ENCODE data around the gene SLC51B. TPM values are rescaled to one million over a fixed set of nuclear protein-coding genes. Genes with fewer than 3 reads are reported as not detected.
"Not testable (repeated sequence)": the region's sequence is repeated elsewhere in the genome, so short reads cannot be mapped to it uniquely, and the experiment has no call there.

The SLC51B gene
- total RNA-seq, 1 experiment from 2014 or later, result 0.64 TPM

GRCh38 chr15:65099336-65099735, 54.1 kb downstream of the SLC51B start:
- DNase-seq (ENCODE audit: low spot score), result no peak

GRCh38 chr15:65099801-65100200, 54.6 kb downstream of the SLC51B start:
- DNase-seq (ENCODE audit: low spot score), result not testable (repeated sequence)

GRCh38 chr15:65100442-65100841, 55.3 kb downstream of the SLC51B start:
- DNase-seq (ENCODE audit: low spot score), result peak; percentile 60

GRCh38 chr15:65101411-65101890, 56.3 kb downstream of the SLC51B start:
- peak; percentile 90 for DNase-seq (ENCODE audit: low spot score)

- DNase-seq (ENCODE audit: low spot score), result no peak
Measured at GRCh38 chr15:65101891-65102708, 56.9 kb downstream of the SLC51B start.

GRCh38 chr15:65102912-65103311, 57.7 kb downstream of the SLC51B start:
- no peak for DNase-seq (ENCODE audit: low spot score)

Other genes starting within 250 kb of the SLC51B start
- gene PIF1, start 219.7 kb upstream of the SLC51B start, total RNA-seq (2014; rRNA removed; shearing (Covaris generic)), result 66.2 and 77.4 TPM in 2 replicates
- gene PLEKHO2, start 203.5 kb upstream of the SLC51B start, total RNA-seq (2014; rRNA removed; shearing (Covaris generic)), result 6.4 and 8.1 TPM in 2 replicates
- 0.60 and 0.71 TPM in 2 replicates for gene ANKDD1A, start 133.5 kb upstream of the SLC51B start, total RNA-seq (2014; rRNA removed; shearing (Covaris generic))
- 91.2 and 101 TPM in 2 replicates for gene SPG21, start 55.5 kb upstream of the SLC51B start, total RNA-seq (2014; rRNA removed; shearing (Covaris generic))
- 17.1 and 23.1 TPM in 2 replicates for gene MTFMT, start 15.7 kb upstream of the SLC51B start, total RNA-seq (2014; rRNA removed; shearing (Covaris generic))
- not detected in 2 replicates for gene RASL12, start 22.6 kb downstream of the SLC51B start, total RNA-seq (2014; rRNA removed; shearing (Covaris generic))
- not detected in 2 replicates for gene KBTBD13, start 31.4 kb downstream of the SLC51B start, total RNA-seq (2014; rRNA removed; shearing (Covaris generic))
- 0.74 and 1.4 TPM in 2 replicates for gene UBAP1L, start 69.8 kb downstream of the SLC51B start, total RNA-seq (2014; rRNA removed; shearing (Covaris generic))
- gene PDCD7, start 88.4 kb downstream of the SLC51B start, total RNA-seq (2014; rRNA removed; shearing (Covaris generic)), result 9.8 and 9.9 TPM in 2 replicates
- gene CLPX, start 140.0 kb downstream of the SLC51B start, total RNA-seq (2014; rRNA removed; shearing (Covaris generic)), result 24.5 and 31.4 TPM in 2 replicates
- 0.03 TPM in 1 of 2 replicates, not detected in the other for gene CILP, start 166.1 kb downstream of the SLC51B start, total RNA-seq (2014; rRNA removed; shearing (Covaris generic))
- gene PARP16, start 241.5 kb downstream of the SLC51B start, total RNA-seq (2014; rRNA removed; shearing (Covaris generic)), result 4.6 and 6.7 TPM in 2 replicates

All from HT-29 (cell line).